SK-N-SH treated with all-trans-retinoic acid at 6 μM for 48 hours (cell line): ENCODE measurements around the gene HOXD12.

Experiments
- CSDC2 ChIP-seq: fragments of 250-450 bp; sonication (Bioruptor Pico); IDR thresholded peaks from 2 replicates; pipeline ENCODE4 v1.5.0; 2020; ENCODE audit warnings: mild to moderate bottlenecking, moderate library complexity
- ISL1 ChIP-seq: fragments of 250-450 bp; sonication (Bioruptor Pico); IDR thresholded peaks from 2 replicates; pipeline ENCODE4 v2.1.2; 2022; ENCODE audit warnings: mild to moderate bottlenecking, moderate library complexity
- PPARA ChIP-seq: fragments of 250-450 bp; sonication (Bioruptor Pico); IDR thresholded peaks from 2 replicates; pipeline ENCODE4 v1.5.0; 2020; ENCODE audit warnings: mild to moderate bottlenecking, borderline replicate concordance
- SNAI2 ChIP-seq: fragments of 250-450 bp; sonication (Bioruptor Pico); IDR thresholded peaks from 2 replicates; pipeline ENCODE4 v1.5.0; 2020; ENCODE audit warnings: mild to moderate bottlenecking, moderate library complexity
- TOX ChIP-seq: fragments of 250-450 bp; sonication (Bioruptor Pico); IDR thresholded peaks from 2 replicates; pipeline ENCODE4 v1.8.0; 2021; ENCODE audit warnings: mild to moderate bottlenecking, moderate library complexity, borderline replicate concordance
- ZFP3 ChIP-seq: fragments of 250-450 bp; sonication (Bioruptor Pico); IDR thresholded peaks from 2 replicates; pipeline ENCODE4 v1.5.0; 2020; ENCODE audit warnings: mild to moderate bottlenecking, moderate library complexity
- ZNF8 ChIP-seq: fragments of 450-650 bp; formaldehyde crosslinking; IDR thresholded peaks from 2 replicates; pipeline ENCODE4 v1.5.0; 2020; ENCODE audit warnings: mild to moderate bottlenecking, moderate library complexity
- TF ChIP-seq, protein P1 (sequence below): fragments of 250-450 bp; sonication (Bioruptor Pico); IDR thresholded peaks from 2 replicates; pipeline ENCODE4 v1.5.1; 2021; ENCODE audit warnings: mild to moderate bottlenecking, moderate library complexity
- TF ChIP-seq, protein P2 (sequence below): fragments of 250-450 bp; sonication (Bioruptor Pico); IDR thresholded peaks from 2 replicates; pipeline ENCODE4 v1.8.0; 2020; ENCODE audit warnings: mild to moderate bottlenecking, moderate library complexity, borderline replicate concordance

DNA sequence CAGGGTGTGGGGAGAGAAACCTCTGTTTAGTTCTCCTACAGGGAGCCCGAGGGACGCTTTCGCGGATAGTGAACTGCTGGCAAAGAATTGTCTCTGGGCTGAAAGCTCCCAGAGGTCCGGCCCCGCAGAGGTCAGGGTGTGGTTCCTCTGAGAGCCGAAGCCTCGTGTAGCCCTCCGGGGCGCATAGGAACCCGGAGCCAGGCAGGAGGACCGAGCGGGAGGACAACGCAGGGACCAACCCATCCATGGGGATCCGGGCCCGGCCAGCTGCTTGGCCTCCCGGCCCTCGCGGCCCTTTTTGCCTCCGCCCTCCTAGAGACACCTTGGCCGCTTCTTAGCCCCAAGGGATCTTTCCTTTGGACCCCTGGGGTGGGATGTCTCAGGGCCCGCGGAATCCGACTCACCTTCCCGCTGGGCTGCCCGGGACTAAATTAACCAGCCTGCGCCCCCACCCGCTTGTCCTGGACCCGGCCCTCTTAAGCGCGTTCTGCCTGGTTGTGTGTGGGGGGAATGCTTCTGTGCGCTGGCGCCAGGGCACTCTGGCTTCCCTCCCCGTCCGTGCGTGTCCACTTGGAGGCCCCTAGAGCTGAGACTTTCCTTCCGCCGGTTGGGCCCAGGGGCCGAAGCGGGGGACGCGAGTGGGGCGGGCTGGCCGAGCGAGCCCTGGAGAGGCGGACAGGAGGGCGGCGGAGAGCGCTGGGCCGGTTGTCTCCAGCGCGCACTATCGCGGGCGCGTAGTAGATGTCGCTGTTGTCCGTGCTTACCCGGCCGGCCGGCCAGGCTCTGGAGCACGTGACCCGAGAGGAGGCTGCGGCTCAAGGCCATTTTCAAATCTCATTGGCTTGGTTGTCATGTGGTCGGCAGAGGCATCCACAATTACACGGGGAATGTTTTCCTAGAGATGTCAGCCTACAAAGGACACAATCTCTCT lies 16.6 kb downstream of the HOXD12 start, which contains the start of gene HOXD10:
- TF ChIP-seq ZNF8 (CRISPR knock-in tag): no peak
- no peak for TF ChIP-seq SNAI2 (CRISPR knock-in tag)
- no peak for TF ChIP-seq CSDC2 (CRISPR knock-in tag)
- TF ChIP-seq ISL1: no peak
- TF ChIP-seq, protein P1, sequence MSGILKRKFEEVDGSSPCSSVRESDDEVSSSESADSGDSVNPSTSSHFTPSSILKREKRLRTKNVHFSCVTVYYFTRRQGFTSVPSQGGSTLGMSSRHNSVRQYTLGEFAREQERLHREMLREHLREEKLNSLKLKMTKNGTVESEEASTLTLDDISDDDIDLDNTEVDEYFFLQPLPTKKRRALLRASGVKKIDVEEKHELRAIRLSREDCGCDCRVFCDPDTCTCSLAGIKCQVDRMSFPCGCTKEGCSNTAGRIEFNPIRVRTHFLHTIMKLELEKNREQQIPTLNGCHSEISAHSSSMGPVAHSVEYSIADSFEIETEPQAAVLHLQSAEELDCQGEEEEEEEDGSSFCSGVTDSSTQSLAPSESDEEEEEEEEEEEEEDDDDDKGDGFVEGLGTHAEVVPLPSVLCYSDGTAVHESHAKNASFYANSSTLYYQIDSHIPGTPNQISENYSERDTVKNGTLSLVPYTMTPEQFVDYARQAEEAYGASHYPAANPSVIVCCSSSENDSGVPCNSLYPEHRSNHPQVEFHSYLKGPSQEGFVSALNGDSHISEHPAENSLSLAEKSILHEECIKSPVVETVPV (CRISPR knock-in tag): no peak
- no peak for TF ChIP-seq PPARA (CRISPR knock-in tag)
- TF ChIP-seq, protein P2, sequence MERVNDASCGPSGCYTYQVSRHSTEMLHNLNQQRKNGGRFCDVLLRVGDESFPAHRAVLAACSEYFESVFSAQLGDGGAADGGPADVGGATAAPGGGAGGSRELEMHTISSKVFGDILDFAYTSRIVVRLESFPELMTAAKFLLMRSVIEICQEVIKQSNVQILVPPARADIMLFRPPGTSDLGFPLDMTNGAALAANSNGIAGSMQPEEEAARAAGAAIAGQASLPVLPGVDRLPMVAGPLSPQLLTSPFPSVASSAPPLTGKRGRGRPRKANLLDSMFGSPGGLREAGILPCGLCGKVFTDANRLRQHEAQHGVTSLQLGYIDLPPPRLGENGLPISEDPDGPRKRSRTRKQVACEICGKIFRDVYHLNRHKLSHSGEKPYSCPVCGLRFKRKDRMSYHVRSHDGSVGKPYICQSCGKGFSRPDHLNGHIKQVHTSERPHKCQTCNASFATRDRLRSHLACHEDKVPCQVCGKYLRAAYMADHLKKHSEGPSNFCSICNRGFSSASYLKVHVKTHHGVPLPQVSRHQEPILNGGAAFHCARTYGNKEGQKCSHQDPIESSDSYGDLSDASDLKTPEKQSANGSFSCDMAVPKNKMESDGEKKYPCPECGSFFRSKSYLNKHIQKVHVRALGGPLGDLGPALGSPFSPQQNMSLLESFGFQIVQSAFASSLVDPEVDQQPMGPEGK (CRISPR knock-in tag): no peak
- TF ChIP-seq ZFP3: no peak
- no peak for TF ChIP-seq TOX
